MM.1S (cell line): ENCODE data around the gene CIBAR2.

Source experiments
- DNase-seq: peaks from one replicate; pipeline ENCODE4 v3.0.0-alpha.2; 2015
- H2AFZ ChIP-seq: fragments of 300-600 bp; sonication (generic); 2 replicates; pipeline ENCODE4 v1.6.0; 2016; ENCODE audit warnings: antibody characterized with exemption, low read length
- H3F3A ChIP-seq: fragments of 300-600 bp; sonication (generic); 2 replicates; pipeline ENCODE4 v1.6.1; 2016; ENCODE audit warnings: mild to moderate bottlenecking, antibody characterized with exemption, low read length, moderate library complexity, mixed read lengths; ENCODE audit not compliant: insufficient read depth
- H3K27ac ChIP-seq: fragments of 300-600 bp; sonication (generic); 2 replicates; pipeline ENCODE4 v1.5.1; 2016; ENCODE audit warnings: mild to moderate bottlenecking, low read length
- H3K27me3 ChIP-seq: fragments of 300-600 bp; sonication (generic); replicated peaks from 2 replicates; pipeline ENCODE4 v1.6.0; 2016; ENCODE audit warnings: low read length; ENCODE audit not compliant: insufficient read depth
- H3K36me3 ChIP-seq: fragments of 300-600 bp; sonication (generic); replicated peaks from 2 replicates; pipeline ENCODE4 v1.6.1; 2016; ENCODE audit warnings: mild to moderate bottlenecking, low read length, mixed read lengths; ENCODE audit not compliant: insufficient read depth
- H3K4me1 ChIP-seq: fragments of 300-600 bp; sonication (generic); 2 replicates; pipeline ENCODE4 v1.6.1; 2016; ENCODE audit warnings: low read length, mixed read lengths
- H3K4me2 ChIP-seq: fragments of 300-600 bp; sonication (generic); 2 replicates; pipeline ENCODE4 v1.6.0; 2016; ENCODE audit warnings: low read depth, low read length
- H3K4me3 ChIP-seq: fragments of 300-600 bp; sonication (generic); 2 replicates; pipeline ENCODE4 v1.5.1; 2016; ENCODE audit warnings: low read length, mixed read lengths
- H3K79me2 ChIP-seq: fragments of 300-600 bp; sonication (generic); 2 replicates; pipeline ENCODE4 v1.6.1; 2016; ENCODE audit warnings: mixed run types, low read length, mixed read lengths
- H3K9ac ChIP-seq: fragments of 300-600 bp; sonication (generic); 2 replicates; pipeline ENCODE4 v1.6.1; 2016; ENCODE audit warnings: low read length, mixed read lengths
- H3K9me2 ChIP-seq: fragments of 300-600 bp; sonication (generic); replicated peaks from 2 replicates; pipeline ENCODE4 v1.6.1; 2016; ENCODE audit warnings: mild to moderate bottlenecking, low read length, mixed read lengths; ENCODE audit not compliant: insufficient read depth
- H3K9me3 ChIP-seq: fragments of 300-600 bp; sonication (generic); replicated peaks from 2 replicates; pipeline ENCODE4 v1.6.1; 2016; ENCODE audit warnings: mild to moderate bottlenecking, low read length, mixed read lengths; ENCODE audit not compliant: insufficient read depth
- H4K20me1 ChIP-seq: fragments of 300-600 bp; sonication (generic); 2 replicates; pipeline ENCODE4 v1.6.1; 2016; ENCODE audit warnings: mild to moderate bottlenecking, low read length, moderate library complexity, mixed read lengths; ENCODE audit not compliant: insufficient read depth
- CTCF ChIP-seq: fragments of 300-600 bp; sonication (generic); IDR thresholded peaks from 2 replicates; pipeline ENCODE4 v1.5.1; 2016; ENCODE audit warnings: antibody characterized with exemption, low read length, mixed read lengths
- EZH2 ChIP-seq: fragments of 300-600 bp; sonication (generic); optimal IDR thresholded peaks from 2 replicates; pipeline ENCODE3; 2017; ENCODE audit warnings: low read depth, mild to moderate bottlenecking, antibody characterized with exemption, low read length, mixed read lengths
- EZH2phosphoT487 ChIP-seq: fragments of 300-600 bp; sonication (generic); IDR thresholded peaks from 2 replicates; pipeline ENCODE4 v1.6.1; 2018; ENCODE audit warnings: antibody characterized with exemption, low read length

Gene CIBAR2

DNA sequence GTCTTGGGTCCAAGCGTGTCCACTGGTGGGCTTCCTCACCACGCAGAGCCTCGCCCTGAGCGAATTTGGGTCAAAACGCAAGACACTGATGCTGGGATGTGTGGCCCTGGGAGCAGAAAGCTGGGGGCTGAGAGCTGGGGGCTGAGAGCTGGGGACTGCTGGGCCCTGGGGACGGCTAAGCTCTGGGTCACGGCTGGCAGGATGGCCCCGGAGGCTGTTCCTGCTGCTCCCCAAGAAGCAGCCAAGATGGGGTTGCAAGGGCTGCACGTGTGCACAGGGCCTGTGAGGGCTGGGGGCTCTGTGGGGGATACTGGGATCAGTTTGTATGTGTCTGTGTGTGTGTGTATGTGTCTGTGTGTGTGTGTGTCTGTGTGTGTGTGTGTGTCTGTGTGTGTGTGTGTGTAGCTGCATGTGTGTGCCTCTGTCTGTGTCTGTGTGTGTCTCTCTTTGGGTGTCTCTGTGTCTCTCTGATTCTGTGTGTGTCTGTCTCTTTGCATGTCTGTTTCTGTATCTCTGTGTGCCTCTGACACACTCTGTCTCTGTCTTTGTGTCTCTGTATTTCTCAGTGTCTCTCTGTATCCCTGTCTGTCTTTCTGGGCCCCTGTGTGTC, 38.2 kb upstream of the CIBAR2 start:
- no peak overlapping the region for H2AFZ ChIP-seq
- H3K36me3 ChIP-seq, result no peaks in the 10 kb centered on the region
- no peaks in the 10 kb centered on the region for H4K20me1 ChIP-seq
- no peak overlapping the region for H3K4me3 ChIP-seq
- H3F3A ChIP-seq, result no peaks in the 10 kb centered on the region
- no peaks in the 10 kb centered on the region for H3K79me2 ChIP-seq
- no peak overlapping the region for H3K27ac ChIP-seq
- no peaks in the 10 kb centered on the region for H3K9me3 ChIP-seq
- TF ChIP-seq CTCF, result no peak
- no peak for TF ChIP-seq EZH2
- TF ChIP-seq EZH2phosphoT487, result no peak
- H3K9ac ChIP-seq, result no peak overlapping the region
- no peak overlapping the region for H3K4me2 ChIP-seq
- no peaks in the 10 kb centered on the region for H3K9me2 ChIP-seq
- H3K27me3 ChIP-seq, result peaks cover 45% of the 10 kb centered on the region
- DNase-seq, result no peak
- no peaks in the 10 kb centered on the region for H3K4me1 ChIP-seq

DNA sequence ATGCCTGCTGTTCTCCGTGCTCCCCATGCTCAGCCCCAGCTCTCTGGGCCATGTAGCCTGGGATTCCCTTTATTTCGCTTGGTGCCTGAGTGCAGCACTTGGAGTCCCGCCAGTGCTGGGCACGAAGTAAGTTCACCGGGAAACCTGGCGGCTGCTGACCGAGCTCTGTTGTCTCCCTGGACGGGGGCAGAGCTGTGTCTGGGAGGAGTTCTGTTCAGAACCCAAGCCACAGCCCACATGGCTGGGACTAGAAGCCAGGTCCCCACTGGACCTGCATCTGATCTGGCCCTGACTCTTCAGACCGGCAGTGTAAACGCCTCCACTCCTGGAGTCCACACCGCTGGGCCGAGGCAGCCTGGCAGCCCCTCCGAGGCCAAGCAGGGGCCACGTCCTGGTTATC, 37.5 kb upstream of the CIBAR2 start:
- no peaks in the 10 kb centered on the region for H4K20me1 ChIP-seq
- DNase-seq, result no peak
- no peak overlapping the region for H3K4me3 ChIP-seq
- no peaks in the 10 kb centered on the region for H3K4me1 ChIP-seq
- TF ChIP-seq EZH2phosphoT487 (no peak), EZH2 (no peak), CTCF (no peak)
- H2AFZ ChIP-seq, result no peak overlapping the region
- no peak overlapping the region for H3K27ac ChIP-seq
- no peaks in the 10 kb centered on the region for H3F3A ChIP-seq
- H3K9me2 ChIP-seq, result no peaks in the 10 kb centered on the region
- H3K9me3 ChIP-seq, result no peaks in the 10 kb centered on the region
- peaks cover 49% of the 10 kb centered on the region for H3K27me3 ChIP-seq
- no peak overlapping the region for H3K9ac ChIP-seq
- no peaks in the 10 kb centered on the region for H3K36me3 ChIP-seq
- H3K79me2 ChIP-seq, result no peaks in the 10 kb centered on the region
- H3K4me2 ChIP-seq, result no peak overlapping the region

DNA sequence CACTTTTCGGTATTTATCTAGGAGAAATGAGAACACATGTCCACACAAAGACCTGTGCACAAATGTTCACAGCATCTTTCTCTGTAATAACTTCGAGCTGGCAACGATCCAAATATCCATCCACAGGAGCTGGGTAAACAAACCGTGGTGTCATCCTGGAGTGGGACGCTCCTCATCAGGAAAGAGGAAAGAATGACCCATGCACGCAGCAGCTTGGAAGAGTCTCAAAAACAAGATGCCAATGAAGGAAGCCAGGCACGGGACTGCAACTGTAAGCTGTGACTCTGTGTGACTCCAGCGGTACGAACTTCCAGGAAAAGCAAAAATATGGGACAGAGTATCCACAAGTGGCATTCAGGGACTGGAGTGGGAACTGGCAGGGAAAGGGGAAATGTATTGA, 36.7 kb upstream of the CIBAR2 start:
- H3K27ac ChIP-seq, result no peak overlapping the region
- no peaks in the 10 kb centered on the region for H3K4me1 ChIP-seq
- H3K27me3 ChIP-seq, result peaks cover 52% of the 10 kb centered on the region
- no peaks in the 10 kb centered on the region for H3K36me3 ChIP-seq
- H3F3A ChIP-seq, result no peaks in the 10 kb centered on the region
- H3K79me2 ChIP-seq, result no peaks in the 10 kb centered on the region
- H2AFZ ChIP-seq, result no peak overlapping the region
- H3K9me3 ChIP-seq, result no peaks in the 10 kb centered on the region
- no peaks in the 10 kb centered on the region for H4K20me1 ChIP-seq
- DNase-seq, result no peak
- no peak overlapping the region for H3K4me2 ChIP-seq
- H3K4me3 ChIP-seq, result no peak overlapping the region
- TF ChIP-seq CTCF, result no peak
- no peak for TF ChIP-seq EZH2
- no peak for TF ChIP-seq EZH2phosphoT487
- no peak overlapping the region for H3K9ac ChIP-seq
- H3K9me2 ChIP-seq, result no peaks in the 10 kb centered on the region
